H9 (cell line): ENCODE data around the gene DCP1B. TPM values are rescaled to one million over a fixed set of nuclear protein-coding genes. Genes with fewer than 3 reads are reported as not detected.

Source experiments
- DNase-seq: peaks from one replicate; pipeline ENCODE4 v3.0.0-alpha.2; 2017
- H2AFZ ChIP-seq: one replicate; pipeline ENCODE4 v1.6.1; 2013; ENCODE audit warnings: mild to moderate bottlenecking, low read length, control low read depth, moderate library complexity
- H2AK5ac ChIP-seq: 2 replicates; pipeline ENCODE4 v1.6.1; 2013; ENCODE audit warnings: low read length, control low read depth, mixed read lengths; ENCODE audit not compliant: insufficient read length
- H2BK120ac ChIP-seq: one replicate; pipeline ENCODE4 v1.6.1; 2013; ENCODE audit warnings: low read depth, mild to moderate bottlenecking, low read length, control low read depth, inconsistent platforms; ENCODE audit not compliant: poor library complexity, severe bottlenecking
- H2BK12ac ChIP-seq: 2 replicates; pipeline ENCODE4 v1.6.1; 2013; ENCODE audit warnings: low read length, control low read depth, mixed read lengths, low read depth; ENCODE audit not compliant: insufficient read length
- H2BK15ac ChIP-seq: 2 replicates; pipeline ENCODE4 v1.6.1; 2013; ENCODE audit warnings: low read depth, low read length, control low read depth
- H2BK20ac ChIP-seq: one replicate; pipeline ENCODE4 v1.6.1; 2013; ENCODE audit warnings: low read depth, mild to moderate bottlenecking, low read length, control low read depth, inconsistent platforms; ENCODE audit not compliant: poor library complexity, severe bottlenecking
- H2BK5ac ChIP-seq: 2 replicates; pipeline ENCODE4 v1.6.1; 2013; ENCODE audit warnings: low read length, control low read depth, mixed read lengths; ENCODE audit not compliant: insufficient read length
- H3K14ac ChIP-seq: 2 replicates; pipeline ENCODE4 v1.6.1; 2013; ENCODE audit warnings: low read length, control low read depth; ENCODE audit not compliant: insufficient read depth
- H3K18ac ChIP-seq: 2 replicates; pipeline ENCODE4 v1.6.1; 2013; ENCODE audit warnings: low read depth, mild to moderate bottlenecking, mixed read lengths, low read length, control low read depth; ENCODE audit not compliant: insufficient read length
- H3K23ac ChIP-seq: 2 replicates; pipeline ENCODE4 v1.6.1; 2013; ENCODE audit warnings: low read length, control low read depth, mixed read lengths, low read depth; ENCODE audit not compliant: insufficient read length
- H3K23me2 ChIP-seq: 2 replicates; pipeline ENCODE4 v1.6.1; 2013; ENCODE audit warnings: low read depth, mild to moderate bottlenecking, mixed read lengths, low read length, control low read depth; ENCODE audit not compliant: insufficient read length, poor library complexity, severe bottlenecking
- H3K27ac ChIP-seq: 2 replicates; pipeline ENCODE4 v1.5.1; 2013; ENCODE audit warnings: low read length, control low read depth, mixed read lengths, low read depth; ENCODE audit not compliant: insufficient read length
- H3K27me3 ChIP-seq: 2 replicates; pipeline ENCODE4 v1.6.1; 2013; ENCODE audit warnings: low read length, control low read depth, inconsistent platforms; ENCODE audit not compliant: insufficient read depth
- H3K4ac ChIP-seq: 2 replicates; pipeline ENCODE4 v1.6.1; 2013; ENCODE audit warnings: low read depth, mild to moderate bottlenecking, control low read depth, inconsistent platforms, low read length, moderate library complexity
- H3K4me1 ChIP-seq: 2 replicates; pipeline ENCODE4 v1.6.1; 2013; ENCODE audit warnings: low read length, control low read depth, inconsistent platforms; ENCODE audit not compliant: insufficient read depth
- H3K4me2 ChIP-seq: 2 replicates; pipeline ENCODE4 v1.6.1; 2013; ENCODE audit warnings: low read length, control low read depth, mixed read lengths; ENCODE audit not compliant: insufficient read length, insufficient read depth
- H3K56ac ChIP-seq: 2 replicates; pipeline ENCODE4 v1.6.1; 2013; ENCODE audit warnings: low read depth, mild to moderate bottlenecking, mixed read lengths, low read length, control low read depth; ENCODE audit not compliant: insufficient read length
- H3K79me1 ChIP-seq: 2 replicates; pipeline ENCODE4 v1.6.1; 2013; ENCODE audit warnings: low read depth, mild to moderate bottlenecking, moderate library complexity, low read length, control low read depth, inconsistent platforms; ENCODE audit not compliant: insufficient read depth, poor library complexity, severe bottlenecking
- H3K79me2 ChIP-seq: 2 replicates; pipeline ENCODE4 v1.6.1; 2013; ENCODE audit warnings: low read length, control low read depth, inconsistent platforms; ENCODE audit not compliant: insufficient read depth
- H3K9ac ChIP-seq: 2 replicates; pipeline ENCODE4 v1.6.1; 2013; ENCODE audit warnings: low read length, control low read depth, mixed read lengths; ENCODE audit not compliant: insufficient read length; ENCODE audit errors: extremely low read depth
- H3K9me3 ChIP-seq: one replicate; pipeline ENCODE4 v1.6.1; 2013; ENCODE audit warnings: low read depth, low read length, inconsistent platforms; ENCODE audit not compliant: control insufficient read depth
- H3T11ph ChIP-seq: one replicate; pipeline ENCODE4 v1.6.1; 2013; ENCODE audit warnings: mild to moderate bottlenecking, low read length, control low read depth, inconsistent platforms
- H4K20me1 ChIP-seq: one replicate; pipeline ENCODE4 v1.6.1; 2013; ENCODE audit not compliant: control insufficient read depth, insufficient read length, insufficient read depth
- H4K5ac ChIP-seq: 2 replicates; pipeline ENCODE4 v1.6.1; 2013; ENCODE audit warnings: low read depth, mild to moderate bottlenecking, mixed read lengths, low read length, control low read depth; ENCODE audit not compliant: insufficient read length
- H4K8ac ChIP-seq: replicated peaks from 2 replicates; pipeline ENCODE4 v1.6.1; 2013; ENCODE audit warnings: low read length, control low read depth, mixed read lengths, low read depth; ENCODE audit not compliant: insufficient read length
- H4K91ac ChIP-seq: 2 replicates; pipeline ENCODE4 v1.6.1; 2013; ENCODE audit warnings: low read depth, mild to moderate bottlenecking, moderate library complexity, mixed read lengths, low read length, control low read depth; ENCODE audit not compliant: insufficient read length
- H3K27ac Mint-ChIP-seq, 3 experiments: 2 replicates in 2 of 3; 3 replicates in 1 of 3; pipeline ENCODE4 v1.8.0; 2020 to 2021; ENCODE audit warnings: mixed read lengths in 3 of 3, mild to moderate bottlenecking in 1 of 3, moderate library complexity in 1 of 3
- H3K27me3 Mint-ChIP-seq: 2 replicates; pipeline ENCODE4 v1.8.0; 2021; ENCODE audit warnings: low read depth, mild to moderate bottlenecking, moderate library complexity, mixed read lengths
- H3K36me3 Mint-ChIP-seq, 3 experiments: 2 replicates in 2 of 3; 3 replicates in 1 of 3; pipeline ENCODE4 v1.8.0; 2020 to 2021; ENCODE audit warnings: low read depth in 3 of 3, mixed read lengths in 3 of 3; ENCODE audit not compliant: insufficient read depth in 1 of 3
- H3K4me1 Mint-ChIP-seq, 2 experiments: 2 replicates each; pipeline ENCODE4 v1.8.0; 2020; ENCODE audit warnings: mixed read lengths in 2 of 2
- H3K4me3 Mint-ChIP-seq, 2 experiments: 2 replicates in 1 of 2; 3 replicates in 1 of 2; pipeline ENCODE4 v1.8.0; 2020 to 2021; ENCODE audit warnings: mild to moderate bottlenecking in 2 of 2, mixed read lengths in 2 of 2, moderate library complexity in 1 of 2
- H3K9me3 Mint-ChIP-seq, 2 experiments: 2 replicates in 1 of 2; 3 replicates in 1 of 2; pipeline ENCODE4 v1.8.0; 2020; ENCODE audit warnings: mild to moderate bottlenecking in 2 of 2, mixed read lengths in 2 of 2, moderate library complexity in 1 of 2
- WGBS: extraction: QIAGEN DNeasy Blood & Tissue Kit; methylation state at CpG from one replicate; pipeline ENCODE4 v1.1.7; 2013; ENCODE audit warnings: missing lambda C conversion rate, low lambda C conversion rate, mixed read lengths; ENCODE audit not compliant: insufficient read length; ENCODE audit errors: extremely low coverage; 5-methylcytosine and 5-hydroxymethylcytosine counted together
- total RNA-seq: library from RNA; stranded (reverse); gene quantifications from 2 replicates; pipeline ENCODE4 v1.2.1, GENCODE V29; 2021
- TF ChIP-seq, protein P1 (sequence below): fragments of 200-600 bp; sonication (generic); conservative IDR thresholded peaks from 3 replicates; pipeline ENCODE4 v1.8.0; 2021; ENCODE audit warnings: antibody characterized with exemption, mild to moderate bottlenecking

The DCP1B gene
- total RNA-seq, 1 experiment from 2014 or later = 11.2 TPM

DNA sequence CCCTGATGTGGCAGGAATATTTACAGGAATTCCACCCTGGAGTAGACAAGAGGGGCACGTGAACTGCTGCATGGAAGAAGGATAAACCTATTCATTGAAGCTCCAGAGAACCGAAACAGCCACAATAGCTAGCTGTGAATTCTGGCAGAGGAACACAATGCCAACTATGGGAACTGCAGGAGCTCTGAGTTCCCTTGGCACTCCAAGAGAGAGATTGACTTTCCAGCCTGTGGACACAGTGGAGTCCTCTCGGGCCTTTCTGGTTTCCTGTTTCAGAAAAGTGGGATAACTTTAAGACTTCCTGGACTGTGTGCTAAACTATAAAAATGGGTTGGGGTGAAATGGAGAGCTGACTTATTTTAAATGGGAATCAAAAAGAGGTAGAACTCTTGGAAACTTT lies 97.7 kb downstream of the DCP1B start:
- no peaks in the 10 kb centered on the region for H3K79me1 ChIP-seq
- no peaks in the 10 kb centered on the region for H3K9me3 ChIP-seq
- TF ChIP-seq, protein P1, sequence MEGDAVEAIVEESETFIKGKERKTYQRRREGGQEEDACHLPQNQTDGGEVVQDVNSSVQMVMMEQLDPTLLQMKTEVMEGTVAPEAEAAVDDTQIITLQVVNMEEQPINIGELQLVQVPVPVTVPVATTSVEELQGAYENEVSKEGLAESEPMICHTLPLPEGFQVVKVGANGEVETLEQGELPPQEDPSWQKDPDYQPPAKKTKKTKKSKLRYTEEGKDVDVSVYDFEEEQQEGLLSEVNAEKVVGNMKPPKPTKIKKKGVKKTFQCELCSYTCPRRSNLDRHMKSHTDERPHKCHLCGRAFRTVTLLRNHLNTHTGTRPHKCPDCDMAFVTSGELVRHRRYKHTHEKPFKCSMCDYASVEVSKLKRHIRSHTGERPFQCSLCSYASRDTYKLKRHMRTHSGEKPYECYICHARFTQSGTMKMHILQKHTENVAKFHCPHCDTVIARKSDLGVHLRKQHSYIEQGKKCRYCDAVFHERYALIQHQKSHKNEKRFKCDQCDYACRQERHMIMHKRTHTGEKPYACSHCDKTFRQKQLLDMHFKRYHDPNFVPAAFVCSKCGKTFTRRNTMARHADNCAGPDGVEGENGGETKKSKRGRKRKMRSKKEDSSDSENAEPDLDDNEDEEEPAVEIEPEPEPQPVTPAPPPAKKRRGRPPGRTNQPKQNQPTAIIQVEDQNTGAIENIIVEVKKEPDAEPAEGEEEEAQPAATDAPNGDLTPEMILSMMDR = no peak
- H3K4me2 ChIP-seq = no peak overlapping the region
- no peaks in the 10 kb centered on the region for H3K23me2 ChIP-seq
- no peak overlapping the region for H3K18ac ChIP-seq
- DNase-seq = no peak
- no peaks in the 10 kb centered on the region for H3K4me1 ChIP-seq
- H2BK5ac ChIP-seq = no peak overlapping the region
- H4K91ac ChIP-seq = no peak overlapping the region
- Mint-ChIP-seq H3K4me3 (no peak overlapping the region), H3K27ac (no peak overlapping the region), H3K27me3 (peaks cover 4% of the 10 kb centered on the region; the same call in 1 of the 2 replicates), H3K36me3 (peaks cover 2 to 36% (median 3%) of the 10 kb centered on the region in 3 experiments; a peak in 6 of 7 replicates), H3K9me3 (peaks cover 21 to 33% of the 10 kb centered on the region in 2 experiments), H3K4me1 (no peaks in the 10 kb centered on the region)
- H3K4ac ChIP-seq = no peak overlapping the region
- H3T11ph ChIP-seq = no peak overlapping the region
- H3K79me2 ChIP-seq = no peaks in the 10 kb centered on the region
- no peak overlapping the region for H3K14ac ChIP-seq
- no peak overlapping the region for H2BK12ac ChIP-seq
- no CpG with 5 or more reads among the region's 3 CpGs for WGBS
- H2AFZ ChIP-seq = no peak overlapping the region
- H3K27ac ChIP-seq = no peak overlapping the region
- no peak overlapping the region for H3K23ac ChIP-seq
- no peak overlapping the region for H2AK5ac ChIP-seq
- no peak overlapping the region for H4K5ac ChIP-seq
- H3K56ac ChIP-seq = no peak overlapping the region
- H4K20me1 ChIP-seq = no peaks in the 10 kb centered on the region
- H4K8ac ChIP-seq = no peak overlapping the region
- no peak overlapping the region for H2BK15ac ChIP-seq
- no peak overlapping the region for H2BK20ac ChIP-seq
- no peaks in the 10 kb centered on the region for H3K27me3 ChIP-seq
- no peak overlapping the region for H3K9ac ChIP-seq
- H2BK120ac ChIP-seq = no peak overlapping the region
